A673 (cell line): ENCODE measurements around the gene SRL. TPM values are rescaled to one million over a fixed set of nuclear protein-coding genes. Genes with fewer than 3 reads are reported as not detected.

ENCODE experiments used
- BruUV-seq: library from RNA; stranded (reverse); fragments of 400-500 nt; replicated peaks from 2 replicates; lab custom pipeline; 2021; lab: Mats Ljungman, UMichigan
- CTCF ChIA-PET: fragments of 300-600 bp; sonication (Branson Sonifier 250); formaldehyde crosslinking; loops from one replicate; lab custom pipeline; 2022; ENCODE audit warnings: antibody characterized with exemption; lab: Charles Lee
- POLR2A ChIA-PET: fragments of 300-600 bp; sonication (Branson Sonifier 250); formaldehyde crosslinking; loops from one replicate; lab custom pipeline; 2022; ENCODE audit warnings: antibody characterized with exemption; ENCODE audit not compliant: low non-redundant PET; lab: Charles Lee
- DNase-seq: peaks from one replicate; pipeline ENCODE4 v3.0.0-alpha.2; 2015; ENCODE audit warnings: low spot score
- H3K27ac ChIP-seq: fragments of 200-600 bp; sonication (generic); 2 replicates; pipeline ENCODE4 v1.5.1; 2016; ENCODE audit warnings: mixed run types, low read depth, mild to moderate bottlenecking, mixed read lengths, antibody characterized with exemption, low read length; ENCODE audit not compliant: poor library complexity, severe bottlenecking
- H3K27me3 ChIP-seq: fragments of 200-600 bp; sonication (generic); replicated peaks from 2 replicates; pipeline ENCODE4 v1.6.1; 2017; ENCODE audit warnings: mixed run types, low read depth, mild to moderate bottlenecking, mixed read lengths, antibody characterized with exemption, low read length; ENCODE audit not compliant: insufficient read depth, poor library complexity
- H3K36me3 ChIP-seq: fragments of 200-600 bp; sonication (generic); 2 replicates; pipeline ENCODE4 v1.6.1; 2016; ENCODE audit warnings: mixed run types, mild to moderate bottlenecking, mixed read lengths, antibody characterized with exemption, low read length; ENCODE audit not compliant: insufficient read depth, poor library complexity, severe bottlenecking
- H3K4me1 ChIP-seq: fragments of 200-600 bp; sonication (generic); 2 replicates; pipeline ENCODE4 v1.6.1; 2017; ENCODE audit warnings: mixed run types, mild to moderate bottlenecking, mixed read lengths, antibody characterized with exemption, low read length; ENCODE audit not compliant: insufficient read depth, poor library complexity, severe bottlenecking
- H3K4me3 ChIP-seq: fragments of 200-600 bp; sonication (generic); 2 replicates; pipeline ENCODE4 v1.5.1; 2016; ENCODE audit warnings: low read depth, mixed run types, mild to moderate bottlenecking, mixed read lengths, low read length; ENCODE audit not compliant: poor library complexity, severe bottlenecking
- H3K9me3 ChIP-seq: fragments of 200-600 bp; sonication (generic); 2 replicates; pipeline ENCODE4 v1.6.1; 2016; ENCODE audit warnings: mixed run types, low read depth, mild to moderate bottlenecking, mixed read lengths, antibody characterized with exemption, low read length; ENCODE audit not compliant: poor library complexity, severe bottlenecking
- EZH2 ChIP-seq: fragments of 200-600 bp; sonication (generic); IDR thresholded peaks from 2 replicates; pipeline ENCODE4 v1.6.1; 2017; ENCODE audit warnings: borderline replicate concordance, low read depth, mild to moderate bottlenecking, mixed read lengths, antibody characterized with exemption, low read length; ENCODE audit not compliant: poor library complexity, severe bottlenecking
- intact Hi-C: fragments of 100-400 bp; cut with micrococcal nuclease; formaldehyde crosslinking; loops from one replicate; pipeline ENCODE4 v1.10.0; 2022; ENCODE audit not compliant: unreplicated experiment
- total RNA-seq: library from RNA; stranded (reverse); gene quantifications from 2 replicates; pipeline ENCODE4 v1.2.3, GENCODE V29; 2021
- TF ChIP-seq, protein P1 (sequence below): fragments of 300-800, 200-600 bp; sonication (generic); conservative IDR thresholded peaks from 2 replicates; pipeline ENCODE4 v1.5.1; 2017; ENCODE audit warnings: low read depth, mild to moderate bottlenecking, antibody characterized with exemption, low read length, moderate library complexity, mixed read lengths

Gene SRL
- total RNA-seq, 1 experiment from 2014 or later: 0.11 TPM

DNA sequence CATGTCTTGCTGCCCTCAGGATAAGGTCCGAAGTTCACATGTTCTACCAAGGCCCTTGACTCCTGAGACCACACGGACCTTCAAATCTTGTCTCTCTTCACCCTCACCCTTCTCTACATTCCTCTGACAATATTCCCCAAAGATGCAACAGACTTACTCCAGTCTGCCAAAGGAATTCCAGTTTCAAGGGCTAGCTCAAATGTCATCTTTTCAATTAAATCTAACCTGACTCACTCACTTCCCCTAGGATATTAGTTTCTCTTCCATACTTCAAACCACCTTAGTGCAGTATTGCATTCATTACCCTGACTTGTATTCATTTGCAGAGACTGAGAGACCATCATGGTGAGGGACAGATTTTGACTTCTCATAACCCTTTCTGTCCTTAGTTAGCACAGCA, 66.0 kb downstream of the SRL start:
- BruUV-seq: no TSS peak
- no peaks in the 10 kb centered on the region for H3K9me3 ChIP-seq
- H3K4me3 ChIP-seq: no peak overlapping the region
- no peak overlapping the region for H3K27ac ChIP-seq
- TF ChIP-seq, protein P1, sequence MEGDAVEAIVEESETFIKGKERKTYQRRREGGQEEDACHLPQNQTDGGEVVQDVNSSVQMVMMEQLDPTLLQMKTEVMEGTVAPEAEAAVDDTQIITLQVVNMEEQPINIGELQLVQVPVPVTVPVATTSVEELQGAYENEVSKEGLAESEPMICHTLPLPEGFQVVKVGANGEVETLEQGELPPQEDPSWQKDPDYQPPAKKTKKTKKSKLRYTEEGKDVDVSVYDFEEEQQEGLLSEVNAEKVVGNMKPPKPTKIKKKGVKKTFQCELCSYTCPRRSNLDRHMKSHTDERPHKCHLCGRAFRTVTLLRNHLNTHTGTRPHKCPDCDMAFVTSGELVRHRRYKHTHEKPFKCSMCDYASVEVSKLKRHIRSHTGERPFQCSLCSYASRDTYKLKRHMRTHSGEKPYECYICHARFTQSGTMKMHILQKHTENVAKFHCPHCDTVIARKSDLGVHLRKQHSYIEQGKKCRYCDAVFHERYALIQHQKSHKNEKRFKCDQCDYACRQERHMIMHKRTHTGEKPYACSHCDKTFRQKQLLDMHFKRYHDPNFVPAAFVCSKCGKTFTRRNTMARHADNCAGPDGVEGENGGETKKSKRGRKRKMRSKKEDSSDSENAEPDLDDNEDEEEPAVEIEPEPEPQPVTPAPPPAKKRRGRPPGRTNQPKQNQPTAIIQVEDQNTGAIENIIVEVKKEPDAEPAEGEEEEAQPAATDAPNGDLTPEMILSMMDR: no peak
- TF ChIP-seq EZH2: no peak
- no peak for DNase-seq
- H3K27me3 ChIP-seq: no peaks in the 10 kb centered on the region
- ChIA-PET CTCF (no interaction called here), POLR2A (interaction anchor here (0.6 kb wide), 1 partner anchor 270 kb away, joined by 3 read pairs; no protein-coding TSS in a partner anchor)
- no peaks in the 10 kb centered on the region for H3K4me1 ChIP-seq
- intact Hi-C loops: no loop called here
- no peaks in the 10 kb centered on the region for H3K36me3 ChIP-seq

DNA sequence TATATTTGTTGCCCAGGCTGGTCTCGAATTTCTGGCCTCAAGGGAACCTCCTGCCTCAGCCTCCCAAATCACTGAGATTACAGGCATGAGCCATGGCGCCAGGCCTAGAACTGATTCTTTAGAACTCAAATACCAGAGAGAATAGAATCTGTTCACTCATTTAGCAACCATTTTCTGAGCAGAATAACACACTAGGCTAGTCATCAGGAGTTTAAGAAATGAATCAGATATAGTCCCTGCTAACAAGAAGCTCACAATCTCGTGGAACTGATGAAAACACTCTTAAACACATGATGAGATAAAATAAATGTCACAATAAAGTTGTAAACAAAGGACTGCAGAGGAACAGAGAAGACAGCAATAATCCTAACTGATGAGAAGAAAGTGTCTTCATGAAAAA, 69.8 kb downstream of the SRL start:
- DNase-seq: no peak
- no peaks in the 10 kb centered on the region for H3K4me1 ChIP-seq
- no peak overlapping the region for H3K27ac ChIP-seq
- no peak for TF ChIP-seq EZH2
- TF ChIP-seq, protein P1: no peak
- POLR2A ChIA-PET: no interaction called here
- H3K9me3 ChIP-seq: no peaks in the 10 kb centered on the region
- no peaks in the 10 kb centered on the region for H3K36me3 ChIP-seq
- intact Hi-C loops: no loop called here
- BruUV-seq: no TSS peak
- H3K4me3 ChIP-seq: no peak overlapping the region
- H3K27me3 ChIP-seq: no peaks in the 10 kb centered on the region
- CTCF ChIA-PET: no interaction called here

DNA sequence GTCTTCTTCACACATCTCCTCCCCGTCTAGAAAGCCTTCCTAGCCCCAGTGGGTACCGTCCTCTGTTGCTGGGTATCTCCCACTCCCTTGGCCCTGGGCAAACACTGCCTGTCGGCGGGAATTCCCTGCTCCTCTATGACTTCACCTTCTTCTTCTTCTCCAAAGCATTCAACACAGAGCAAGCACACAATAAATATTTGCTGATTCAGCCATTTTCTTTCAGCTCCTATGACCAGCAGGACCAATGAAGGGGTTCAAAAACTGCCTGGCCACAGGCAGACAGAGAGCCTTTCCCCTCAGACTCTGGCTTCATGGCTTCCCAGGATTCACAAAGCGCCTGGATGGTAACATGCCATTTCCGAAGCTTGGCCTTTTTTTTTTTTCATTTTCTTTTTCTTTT, 72.5 kb downstream of the SRL start:
- ChIA-PET CTCF (no interaction called here), POLR2A (no interaction called here)
- Histone ChIP-seq H3K4me1 (no peaks in the 10 kb centered on the region), H3K36me3 (no peaks in the 10 kb centered on the region), H3K27ac (no peak overlapping the region), H3K4me3 (no peak overlapping the region), H3K27me3 (no peaks in the 10 kb centered on the region), H3K9me3 (no peaks in the 10 kb centered on the region)
- intact Hi-C loops: no loop called here
- no peak for DNase-seq
- no peak for TF ChIP-seq EZH2
- TF ChIP-seq, protein P1: no peak
- BruUV-seq: no TSS peak
